DND-41 (cell line): ENCODE results near the gene GATD1.

ENCODE experiments used
- ATAC-seq: fragments of 200-7000 bp; cut with Tn5 transposase; 3 replicates; pipeline ENCODE4 v1.9.1; 2021; ENCODE audit warnings: low read depth; ENCODE audit not compliant: insufficient read depth
- DNase-seq: peaks from one replicate; pipeline ENCODE4 v3.0.0-alpha.2; 2020
- H2AFZ ChIP-seq: 2 replicates; pipeline ENCODE4 v1.6.0; 2012; ENCODE audit warnings: low read depth, low read length
- H3K27ac ChIP-seq: 2 replicates; pipeline ENCODE4 v1.5.1; 2012; ENCODE audit warnings: low read length, inconsistent platforms
- H3K27me3 ChIP-seq: fragments of 200-600 bp; sonication (generic); 2 replicates; pipeline ENCODE4 v1.6.0; 2012; ENCODE audit warnings: low read length, mild to moderate bottlenecking, inconsistent platforms; ENCODE audit not compliant: insufficient read depth, poor library complexity
- H3K36me3 ChIP-seq: 2 replicates; pipeline ENCODE4 v1.5.1; 2012; ENCODE audit warnings: low read length, inconsistent platforms; ENCODE audit not compliant: insufficient read depth
- H3K4me1 ChIP-seq: 2 replicates; pipeline ENCODE4 v1.5.1; 2012; ENCODE audit warnings: mild to moderate bottlenecking, low read length; ENCODE audit not compliant: insufficient read depth
- H3K4me2 ChIP-seq: 2 replicates; pipeline ENCODE4 v1.6.0; 2012; ENCODE audit warnings: mild to moderate bottlenecking, moderate library complexity, low read length, inconsistent platforms; ENCODE audit not compliant: insufficient read depth
- H3K4me3 ChIP-seq, 2 experiments: fragments of 200-600 bp in 1 of 2; shearing (Covaris generic) in 1 of 2; 2 replicates each; pipeline ENCODE4 v1.5.1; 2012 to 2016; ENCODE audit warnings: inconsistent platforms in 2 of 2, low read length in 2 of 2, mild to moderate bottlenecking in 2 of 2, low read depth in 1 of 2, moderate library complexity in 1 of 2
- H3K79me2 ChIP-seq: 2 replicates; pipeline ENCODE4 v1.6.0; 2012; ENCODE audit warnings: low read length, inconsistent platforms; ENCODE audit not compliant: insufficient read depth
- H3K9ac ChIP-seq: 2 replicates; pipeline ENCODE4 v1.6.0; 2012; ENCODE audit warnings: low read depth, mild to moderate bottlenecking, inconsistent platforms, low read length, moderate library complexity
- H3K9me3 ChIP-seq: 2 replicates; pipeline ENCODE4 v1.5.1; 2012; ENCODE audit warnings: low read length, moderate library complexity, mild to moderate bottlenecking, inconsistent platforms; ENCODE audit not compliant: insufficient read depth, severe bottlenecking
- H4K20me1 ChIP-seq: 2 replicates; pipeline ENCODE4 v1.6.0; 2012; ENCODE audit warnings: low read length; ENCODE audit not compliant: insufficient read depth
- EZH2 ChIP-seq: IDR thresholded peaks from 3 replicates; pipeline ENCODE4 v1.6.1; 2012; ENCODE audit warnings: borderline replicate concordance, low read depth, mild to moderate bottlenecking, moderate library complexity, low read length, inconsistent platforms; ENCODE audit not compliant: severe bottlenecking
- TF ChIP-seq, protein P1 (sequence below): IDR thresholded peaks from 2 replicates; pipeline ENCODE4 v1.5.1; 2012; ENCODE audit warnings: borderline replicate concordance, low read length, moderate library complexity, mild to moderate bottlenecking; ENCODE audit not compliant: poor library complexity, severe bottlenecking; ENCODE audit errors: extremely low read depth

Gene GATD1

DNA sequence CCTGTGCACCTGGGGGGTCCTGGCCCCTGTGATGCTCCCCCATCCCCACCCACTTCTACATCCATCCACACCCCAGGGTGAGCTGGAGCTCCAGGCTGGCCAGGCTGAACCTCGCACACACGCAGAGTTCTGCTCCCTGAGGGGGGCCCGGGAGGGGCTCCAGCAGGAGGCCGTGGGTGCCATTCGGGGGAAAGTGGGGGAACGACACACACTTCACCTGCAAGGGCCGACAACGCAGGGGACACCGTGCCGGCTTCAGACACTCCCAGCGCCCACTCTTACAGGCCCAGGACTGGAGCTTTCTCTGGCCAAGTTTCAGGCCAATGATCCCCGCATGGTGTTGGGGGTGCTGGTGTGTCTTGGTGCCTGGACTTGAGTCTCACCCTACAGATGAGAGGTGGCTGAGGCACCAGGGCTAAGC lies 50.0 kb downstream of the GATD1 start:
- Histone ChIP-seq H3K9me3 (no peaks in the 10 kb centered on the region), H3K4me2 (no peak overlapping the region), H3K4me3 (no peak overlapping the region), H3K79me2 (no peaks in the 10 kb centered on the region), H3K27me3 (no peaks in the 10 kb centered on the region), H3K27ac (no peak overlapping the region), H3K9ac (no peak overlapping the region), H4K20me1 (peaks cover 15% of the 10 kb centered on the region), H3K4me1 (peaks cover 7% of the 10 kb centered on the region), H3K36me3 (no peaks in the 10 kb centered on the region), H2AFZ (no peak overlapping the region)
- DNase-seq (no peak), ATAC-seq (no peak)
- no peak for TF ChIP-seq EZH2
- TF ChIP-seq, protein P1, sequence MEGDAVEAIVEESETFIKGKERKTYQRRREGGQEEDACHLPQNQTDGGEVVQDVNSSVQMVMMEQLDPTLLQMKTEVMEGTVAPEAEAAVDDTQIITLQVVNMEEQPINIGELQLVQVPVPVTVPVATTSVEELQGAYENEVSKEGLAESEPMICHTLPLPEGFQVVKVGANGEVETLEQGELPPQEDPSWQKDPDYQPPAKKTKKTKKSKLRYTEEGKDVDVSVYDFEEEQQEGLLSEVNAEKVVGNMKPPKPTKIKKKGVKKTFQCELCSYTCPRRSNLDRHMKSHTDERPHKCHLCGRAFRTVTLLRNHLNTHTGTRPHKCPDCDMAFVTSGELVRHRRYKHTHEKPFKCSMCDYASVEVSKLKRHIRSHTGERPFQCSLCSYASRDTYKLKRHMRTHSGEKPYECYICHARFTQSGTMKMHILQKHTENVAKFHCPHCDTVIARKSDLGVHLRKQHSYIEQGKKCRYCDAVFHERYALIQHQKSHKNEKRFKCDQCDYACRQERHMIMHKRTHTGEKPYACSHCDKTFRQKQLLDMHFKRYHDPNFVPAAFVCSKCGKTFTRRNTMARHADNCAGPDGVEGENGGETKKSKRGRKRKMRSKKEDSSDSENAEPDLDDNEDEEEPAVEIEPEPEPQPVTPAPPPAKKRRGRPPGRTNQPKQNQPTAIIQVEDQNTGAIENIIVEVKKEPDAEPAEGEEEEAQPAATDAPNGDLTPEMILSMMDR: no peak

DNA sequence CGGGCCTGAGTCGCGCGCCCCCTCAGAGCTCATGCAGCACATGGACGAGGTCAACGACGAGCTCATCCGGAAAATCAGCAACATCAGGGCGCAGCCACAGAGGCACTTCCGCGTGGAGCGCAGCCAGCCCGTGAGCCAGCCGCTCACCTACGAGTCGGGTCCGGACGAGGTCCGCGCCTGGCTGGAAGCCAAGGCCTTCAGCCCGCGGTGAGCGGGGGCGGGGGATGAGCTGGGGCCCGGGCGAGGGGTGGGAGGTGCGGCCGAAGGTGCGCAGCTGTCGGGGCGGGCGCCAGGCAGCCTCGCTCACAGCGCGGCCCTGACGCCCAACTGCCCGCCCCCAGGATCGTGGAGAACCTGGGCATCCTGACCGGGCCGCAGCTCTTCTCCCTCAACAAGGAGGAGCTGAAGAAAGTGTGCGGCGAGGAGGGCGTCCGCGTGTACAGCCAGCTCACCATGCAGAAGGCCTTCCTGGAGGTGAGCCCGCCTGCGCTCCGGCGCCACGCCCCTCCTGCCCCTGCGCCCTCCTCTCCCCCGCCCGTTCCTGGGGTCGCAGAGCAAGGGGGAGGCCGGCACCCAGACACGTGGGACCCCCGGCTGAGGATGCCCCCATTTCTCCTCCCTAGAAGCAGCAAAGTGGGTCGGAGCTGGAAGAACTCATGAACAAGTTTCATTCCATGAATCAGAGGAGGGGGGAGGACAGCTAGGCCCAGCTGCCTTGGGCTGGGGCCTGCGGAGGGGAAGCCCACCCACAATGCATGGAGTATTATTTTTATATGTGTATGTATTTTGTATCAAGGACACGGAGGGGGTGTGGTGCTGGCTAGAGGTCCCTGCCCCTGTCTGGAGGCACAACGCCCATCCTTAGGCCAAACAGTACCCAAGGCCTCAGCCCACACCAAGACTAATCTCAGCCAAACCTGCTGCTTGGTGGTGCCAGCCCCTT lies 50.7 kb downstream of the GATD1 start:
- DNase-seq (no peak), ATAC-seq (no peak)
- H3K4me3 ChIP-seq: no peak overlapping the region
- H3K79me2 ChIP-seq: no peaks in the 10 kb centered on the region
- H3K9me3 ChIP-seq: no peaks in the 10 kb centered on the region
- no peaks in the 10 kb centered on the region for H3K27me3 ChIP-seq
- H4K20me1 ChIP-seq: peaks cover 15% of the 10 kb centered on the region
- no peak overlapping the region for H3K9ac ChIP-seq
- no peaks in the 10 kb centered on the region for H3K36me3 ChIP-seq
- no peak overlapping the region for H3K27ac ChIP-seq
- H3K4me2 ChIP-seq: no peak overlapping the region
- TF ChIP-seq, protein P1: no peak
- no peak for TF ChIP-seq EZH2
- peaks cover 7% of the 10 kb centered on the region for H3K4me1 ChIP-seq
- no peak overlapping the region for H2AFZ ChIP-seq

DNA sequence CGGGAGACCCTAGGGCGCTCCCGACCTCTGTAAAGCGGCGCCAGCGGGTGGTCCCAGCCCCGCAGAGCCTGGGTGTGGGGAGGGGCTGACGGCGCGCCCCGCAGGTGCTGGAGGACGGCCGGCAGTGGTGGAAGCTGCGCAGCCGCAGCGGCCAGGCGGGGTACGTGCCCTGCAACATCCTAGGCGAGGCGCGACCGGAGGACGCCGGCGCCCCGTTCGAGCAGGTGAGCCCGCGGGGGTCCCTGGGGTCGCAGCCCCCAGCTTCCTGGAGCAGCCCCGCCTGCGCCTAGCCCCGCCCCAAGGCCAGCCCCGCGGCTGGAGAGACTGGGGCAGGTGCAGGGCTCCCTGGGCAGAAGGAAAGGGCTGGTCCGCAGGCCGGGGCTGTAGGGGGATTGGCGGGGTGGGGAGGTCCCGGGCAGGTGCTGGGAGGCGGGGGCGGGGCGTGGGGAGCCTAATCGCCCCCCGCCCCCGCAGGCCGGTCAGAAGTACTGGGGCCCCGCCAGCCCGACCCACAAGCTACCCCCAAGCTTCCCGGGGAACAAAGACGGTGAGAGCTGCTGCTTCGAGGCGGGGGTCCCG lies 51.6 kb downstream of the GATD1 start:
- no peaks in the 10 kb centered on the region for H3K9me3 ChIP-seq
- H2AFZ ChIP-seq: no peak overlapping the region
- no peak overlapping the region for H3K4me3 ChIP-seq
- TF ChIP-seq EZH2: no peak
- TF ChIP-seq, protein P1: no peak
- no peaks in the 10 kb centered on the region for H3K36me3 ChIP-seq
- peaks cover 7% of the 10 kb centered on the region for H3K4me1 ChIP-seq
- no peak overlapping the region for H3K4me2 ChIP-seq
- H3K79me2 ChIP-seq: no peaks in the 10 kb centered on the region
- H3K27ac ChIP-seq: no peak overlapping the region
- H3K27me3 ChIP-seq: no peaks in the 10 kb centered on the region
- no peak for ATAC-seq
- DNase-seq: no peak
- H4K20me1 ChIP-seq: peaks cover 15% of the 10 kb centered on the region
- H3K9ac ChIP-seq: no peak overlapping the region
